Stimulated activated CD8-positive, alpha-beta memory T cell treated with anti-CD3 and anti-CD28 coated beads, Interleukin-15, amount 100 ng/mL, for 48 hours (primary cell): ENCODE measurements around the gene KDM5C.
A peak's percentile ranks its signal among the peaks of the same experiment; 100 is the strongest.

Experiments used
- DNase-seq, 2 donors: peaks; one replicate each; pipeline ENCODE4 v3.0.0-alpha.2; 2020; ENCODE audit warnings: low read depth in 2 of 2

Gene KDM5C

GRCh38 chrX:53224860-53225797 is at the start of gene KDM5C:
Gene KDM5C, minus strand, starts transcription at chrX:53225207. Its CDS starts 318 bp downstream, at chrX:53224889.
- peak; percentile 75 to 84 for DNase-seq

GRCh38 chrX:53272808-53273337 is 47.9 kb upstream of the KDM5C start:
- DNase-seq = no peak

GRCh38 chrX:53269536-53270107 is 44.6 kb upstream of the KDM5C start:
- no peak for DNase-seq

- DNase-seq = no peak
Observed at GRCh38 chrX:53268173-53268572, 43.2 kb upstream of the KDM5C start.

- DNase-seq = no peak
Observed at GRCh38 chrX:53266914-53267313, 41.9 kb upstream of the KDM5C start.

- DNase-seq = no peak
Observed at GRCh38 chrX:53265771-53266574, 41.0 kb upstream of the KDM5C start.

- DNase-seq = peak; percentile 53 to 66
Observed at GRCh38 chrX:53263597-53264094, 38.6 kb upstream of the KDM5C start.

GRCh38 chrX:53262918-53263394 is 37.9 kb upstream of the KDM5C start:
- peak in 1 of 2 donors; percentile 19 for DNase-seq

GRCh38 chrX:53262189-53262917 is 37.3 kb upstream of the KDM5C start:
- DNase-seq = no peak

GRCh38 chrX:53261355-53261972 is 36.5 kb upstream of the KDM5C start:
- no peak for DNase-seq

GRCh38 chrX:53260836-53261235 is 35.8 kb upstream of the KDM5C start:
- DNase-seq = no peak

- DNase-seq = no peak
Observed at GRCh38 chrX:53257670-53258423, 32.8 kb upstream of the KDM5C start.

- no peak for DNase-seq
Observed at GRCh38 chrX:53257166-53257565, 32.2 kb upstream of the KDM5C start.

GRCh38 chrX:53256446-53257041 is 31.5 kb upstream of the KDM5C start:
- no peak for DNase-seq

GRCh38 chrX:53255738-53256191 is 30.8 kb upstream of the KDM5C start:
- DNase-seq = no peak

- no peak for DNase-seq
Observed at GRCh38 chrX:53254570-53255461, 29.8 kb upstream of the KDM5C start.

- no peak for DNase-seq
Observed at GRCh38 chrX:53253293-53254020, 28.4 kb upstream of the KDM5C start.

- no peak for DNase-seq
Observed at GRCh38 chrX:53251307-53251706, 26.3 kb upstream of the KDM5C start.
